NCI-H2029 treated with DMSO at 0.1 percent for 48 hours (cell line): Measurements from ENCODE around the gene GFI1B.
"Not testable (repeated sequence)": the region's sequence is repeated elsewhere in the genome, so short reads cannot be mapped to it uniquely, and the experiment has no call there.

Experiments
- DNase-seq: peaks from one replicate; lab custom pipeline; 2025; lab: John Stamatoyannopoulos, UW

Gene GFI1B

GRCh38 chr9:132991351-132992300 lies 13.1 kb downstream of the GFI1B start:
- DNase-seq: no peak

- DNase-seq: no peak
These were observed 15.0 kb downstream of the GFI1B start for GRCh38 chr9:132993511-132993939.

GRCh38 chr9:132994410-132995120 lies 16.1 kb downstream of the GFI1B start:
- DNase-seq: no peak

- DNase-seq: no peak
These were observed 16.6 kb downstream of the GFI1B start for GRCh38 chr9:132995121-132995420.

GRCh38 chr9:132995879-132996278 lies 17.4 kb downstream of the GFI1B start:
- no peak for DNase-seq

GRCh38 chr9:132996526-132996925 lies 18.0 kb downstream of the GFI1B start:
- no peak for DNase-seq

- no peak for DNase-seq
These were observed 19.1 kb downstream of the GFI1B start for GRCh38 chr9:132997591-132997990.

GRCh38 chr9:132998221-132998620 lies 19.7 kb downstream of the GFI1B start:
- DNase-seq: not testable (repeated sequence)

GRCh38 chr9:132998831-132999635 lies 20.5 kb downstream of the GFI1B start:
- DNase-seq: no peak

GRCh38 chr9:133002147-133003070 lies 23.9 kb downstream of the GFI1B start:
- DNase-seq: no peak

- no peak for DNase-seq
These were observed 24.6 kb downstream of the GFI1B start for GRCh38 chr9:133003071-133003461.

- DNase-seq: no peak
These were observed 25.2 kb downstream of the GFI1B start for GRCh38 chr9:133003671-133004090.

- DNase-seq: no peak
These were observed 25.9 kb downstream of the GFI1B start for GRCh38 chr9:133004091-133004998.

GRCh38 chr9:133004999-133005760 lies 26.7 kb downstream of the GFI1B start:
- no peak for DNase-seq

GRCh38 chr9:133005957-133006356 lies 27.5 kb downstream of the GFI1B start:
- DNase-seq: no peak

GRCh38 chr9:133006731-133007352 lies 28.3 kb downstream of the GFI1B start:
- DNase-seq: no peak

GRCh38 chr9:133008406-133008805 lies 29.9 kb downstream of the GFI1B start:
- DNase-seq: no peak

GRCh38 chr9:133008824-133009223 lies 30.3 kb downstream of the GFI1B start:
- DNase-seq: no peak
